K562 (cell line): ENCODE data around the gene HSPB1. TPM values are rescaled to one million over a fixed set of nuclear protein-coding genes. Genes with fewer than 3 reads are reported as not detected.

ENCODE experiments used
- ARID1B ChIP-seq: fragments of 450-650 bp; IDR thresholded peaks from 2 replicates; pipeline ENCODE4 v1.6.1; 2016; ENCODE audit warnings: antibody characterized with exemption, mild to moderate bottlenecking, inconsistent platforms
- MAFF ChIP-seq: IDR thresholded peaks from 2 replicates; pipeline ENCODE4 v1.6.1; 2012; ENCODE audit warnings: low read length, improper control_type of control experiment
- MCM2 ChIP-seq: fragments of 450-650 bp; IDR thresholded peaks from 2 replicates; pipeline ENCODE4 v1.6.1; 2017; ENCODE audit warnings: low read depth, mild to moderate bottlenecking
- MEF2A ChIP-seq: IDR thresholded peaks from 2 replicates; pipeline ENCODE4 v1.6.1; 2011; ENCODE audit warnings: low read depth, mild to moderate bottlenecking, low read length, moderate library complexity; ENCODE audit not compliant: control insufficient read depth
- MEF2D ChIP-seq: conservative IDR thresholded peaks from 2 replicates; pipeline ENCODE4 v1.6.1; 2016; ENCODE audit warnings: low read depth, missing genetic modification characterization, missing compliant biosample characterization
- POLR3A ChIP-seq: IDR thresholded peaks from 2 replicates; pipeline ENCODE4 v1.6.1; 2011; ENCODE audit warnings: borderline replicate concordance, mild to moderate bottlenecking, moderate library complexity; ENCODE audit not compliant: insufficient read length, insufficient read depth; ENCODE audit errors: extremely low read depth
- PYGO2 ChIP-seq: fragments of 450-650 bp; IDR thresholded peaks from 2 replicates; pipeline ENCODE4 v1.6.1; 2016; ENCODE audit warnings: mild to moderate bottlenecking, missing genetic modification characterization, moderate library complexity, missing compliant biosample characterization
- RBFOX2 ChIP-seq: fragments of 200-400 bp; formaldehyde crosslinking; IDR thresholded peaks from 2 replicates; pipeline ENCODE4 v1.6.1; 2017; ENCODE audit warnings: low read depth, mild to moderate bottlenecking, low read length, moderate library complexity
- SAFB ChIP-seq: fragments of 200-400 bp; formaldehyde crosslinking; IDR thresholded peaks from 2 replicates; pipeline ENCODE4 v1.6.1; 2017; ENCODE audit warnings: low read depth, low read length, borderline replicate concordance
- SLC30A9 ChIP-seq: fragments of 250-450 bp; sonication (Bioruptor Pico); IDR thresholded peaks from 2 replicates; pipeline ENCODE4 v1.8.0; 2022; ENCODE audit warnings: mild to moderate bottlenecking, moderate library complexity
- TEAD2 ChIP-seq: fragments of 450-650 bp; IDR thresholded peaks from 2 replicates; pipeline ENCODE4 v1.6.1; 2016; ENCODE audit warnings: missing genetic modification characterization, control low read depth, missing compliant biosample characterization
- TRIM24 ChIP-seq, 2 experiments: fragments of 450-650 bp; IDR thresholded peaks; 2 replicates each; pipeline ENCODE4 v1.6.1; 2016
- ZBED1 ChIP-seq: IDR thresholded peaks from 2 replicates; pipeline ENCODE4 v1.6.1; 2014
- ZC3H11A ChIP-seq: IDR thresholded peaks from 2 replicates; pipeline ENCODE4 v1.6.1; 2012; ENCODE audit warnings: low read depth, low read length, improper control_type of control experiment
- ZKSCAN3 ChIP-seq: fragments of 250-450 bp; sonication (Bioruptor Pico); IDR thresholded peaks from 2 replicates; pipeline ENCODE4 v1.4.0; 2020
- ZNF121 ChIP-seq: sonication (generic); formaldehyde crosslinking; conservative IDR thresholded peaks from 2 replicates; pipeline ENCODE4 v1.8.0; 2022; ENCODE audit warnings: missing genetic modification reagents
- ZNF140 ChIP-seq: fragments of 250-450 bp; sonication (Bioruptor Pico); IDR thresholded peaks from 2 replicates; pipeline ENCODE4 v1.8.0; 2021; ENCODE audit warnings: moderate library complexity, mild to moderate bottlenecking, inconsistent platforms
- polyA plus RNA-seq, 8 experiments: library from polyadenylated mRNA; depleted of rRNA in 4 of 8; stranded (reverse) in 5 of 8; unstranded in 3 of 8; fragments of >200 nt; fragmentation: Nextera tagmentation in 2 of 8; fragmentation: Illumina TruSeq in 1 of 8; extraction: Ambion mirVana in 2 of 8; extraction: Trizol in 1 of 8; gene quantifications; 2 replicates each; pipeline versions ENCODE4 v1.2.1 to v1.2.3, GENCODE V29; 2011 to 2014; ENCODE audit warnings: inconsistent platforms in 1 of 8, missing spikeins in 1 of 8
- total RNA-seq, 7 experiments: library from RNA; depleted of rRNA in 6 of 7; stranded (reverse); fragments of >200 nt in 6 of 7; fragmentation: Illumina TruSeq in 2 of 7; extraction: Trizol in 2 of 7; gene quantifications; 2 replicates each; pipeline versions ENCODE4 v1.2.1 to v1.2.3, GENCODE V29; 2011 to 2021; ENCODE audit warnings: low replicate concordance in 1 of 7
- TF ChIP-seq, protein P1 (sequence below), 2 experiments: fragments of 250-450 bp in 1 of 2; fragments of 450-650 bp in 1 of 2; sonication (Bioruptor Pico) in 1 of 2; IDR thresholded peaks; 2 replicates each; pipeline versions ENCODE4 v1.6.1 to v1.8.0; 2016 to 2021; ENCODE audit warnings: mild to moderate bottlenecking in 2 of 2, moderate library complexity in 2 of 2, missing compliant biosample characterization in 1 of 2, missing genetic modification characterization in 1 of 2
- TF ChIP-seq, protein P2 (sequence below): fragments of 450-650 bp; IDR thresholded peaks from 2 replicates; pipeline ENCODE4 v1.7.1; 2018; ENCODE audit warnings: mild to moderate bottlenecking, low read depth; ENCODE audit not compliant: partially characterized antibody
- TF ChIP-seq, protein P3 (sequence below): sonication (generic); formaldehyde crosslinking; IDR thresholded peaks from 2 replicates; pipeline ENCODE4 v1.8.0; 2022; ENCODE audit warnings: mild to moderate bottlenecking, missing genetic modification reagents, borderline replicate concordance
- TF ChIP-seq, protein P4 (sequence below): fragments of 250-450 bp; sonication (Bioruptor Pico); IDR thresholded peaks from 2 replicates; pipeline ENCODE4 v1.8.0; 2021; ENCODE audit warnings: moderate library complexity, mild to moderate bottlenecking, inconsistent platforms
- TF ChIP-seq, protein P5 (sequence below): fragments of 450-650 bp; formaldehyde crosslinking; conservative IDR thresholded peaks from 2 replicates; pipeline ENCODE4 v1.4.0; 2022; ENCODE audit warnings: mild to moderate bottlenecking, missing genetic modification characterization

HSPB1 gene
- total and polyA plus RNA-seq, 9 of the 15 experiments (the other 6 are each of a cell fraction or from before 2014, with no cell fraction given), result 27.1 to 522 (median 138) TPM

DNA sequence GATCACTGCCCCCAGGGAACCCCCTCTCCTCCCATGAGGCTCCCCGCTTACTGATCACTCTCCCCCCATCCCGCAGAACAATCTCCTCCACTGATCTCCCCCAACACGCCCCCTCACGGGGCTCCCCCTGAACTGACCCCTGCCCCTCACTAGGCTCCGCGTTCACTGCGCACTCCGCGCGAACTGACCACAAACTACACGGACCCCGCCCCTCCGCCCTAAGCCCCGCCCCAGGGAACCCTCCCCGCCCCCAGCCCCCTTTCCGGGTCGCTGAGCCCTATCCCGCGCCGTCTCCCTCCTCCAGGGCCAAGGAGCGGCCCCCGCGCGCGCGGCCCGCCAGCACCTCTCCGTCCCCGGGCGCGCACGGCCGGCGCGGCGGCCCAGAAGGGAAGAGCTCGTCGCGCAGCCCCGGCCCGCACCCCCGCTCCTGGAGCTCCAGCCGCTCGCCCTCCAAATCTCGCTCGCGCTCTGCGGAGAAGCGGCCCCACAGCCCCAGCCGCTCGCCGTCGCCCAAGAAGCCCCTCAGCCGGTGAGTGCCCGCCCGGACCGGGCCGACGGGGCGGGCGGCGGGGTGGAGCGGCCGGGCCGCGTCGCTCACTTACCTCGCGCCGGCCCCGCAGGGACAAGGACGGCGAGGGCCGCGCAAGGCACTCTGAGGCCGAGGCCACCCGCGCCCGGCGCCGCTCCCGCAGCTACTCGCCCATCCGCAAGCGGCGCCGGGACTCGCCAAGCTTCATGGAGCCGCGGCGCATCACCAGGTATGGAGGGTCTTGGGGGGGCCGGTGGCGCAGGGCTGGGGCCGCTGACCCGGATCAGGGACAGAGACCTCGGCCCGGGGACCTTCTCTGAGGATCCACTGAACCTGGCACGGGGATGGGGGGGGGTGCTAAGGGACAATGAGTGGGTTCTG is 19.9 kb upstream of the HSPB1 start (continued):
- TF ChIP-seq TRIM24 (IDR thresholded peaks at IDR 0.05), result no peak
- no peak for TF ChIP-seq ZC3H11A
- TF ChIP-seq, protein P1, sequence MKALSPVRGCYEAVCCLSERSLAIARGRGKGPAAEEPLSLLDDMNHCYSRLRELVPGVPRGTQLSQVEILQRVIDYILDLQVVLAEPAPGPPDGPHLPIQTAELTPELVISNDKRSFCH (CRISPR knock-in tag; IDR thresholded peaks at IDR 0.05), result no peak
- TF ChIP-seq, protein P1 (tag; IDR thresholded peaks at IDR 0.05), result no peak
- TF ChIP-seq, protein P2, sequence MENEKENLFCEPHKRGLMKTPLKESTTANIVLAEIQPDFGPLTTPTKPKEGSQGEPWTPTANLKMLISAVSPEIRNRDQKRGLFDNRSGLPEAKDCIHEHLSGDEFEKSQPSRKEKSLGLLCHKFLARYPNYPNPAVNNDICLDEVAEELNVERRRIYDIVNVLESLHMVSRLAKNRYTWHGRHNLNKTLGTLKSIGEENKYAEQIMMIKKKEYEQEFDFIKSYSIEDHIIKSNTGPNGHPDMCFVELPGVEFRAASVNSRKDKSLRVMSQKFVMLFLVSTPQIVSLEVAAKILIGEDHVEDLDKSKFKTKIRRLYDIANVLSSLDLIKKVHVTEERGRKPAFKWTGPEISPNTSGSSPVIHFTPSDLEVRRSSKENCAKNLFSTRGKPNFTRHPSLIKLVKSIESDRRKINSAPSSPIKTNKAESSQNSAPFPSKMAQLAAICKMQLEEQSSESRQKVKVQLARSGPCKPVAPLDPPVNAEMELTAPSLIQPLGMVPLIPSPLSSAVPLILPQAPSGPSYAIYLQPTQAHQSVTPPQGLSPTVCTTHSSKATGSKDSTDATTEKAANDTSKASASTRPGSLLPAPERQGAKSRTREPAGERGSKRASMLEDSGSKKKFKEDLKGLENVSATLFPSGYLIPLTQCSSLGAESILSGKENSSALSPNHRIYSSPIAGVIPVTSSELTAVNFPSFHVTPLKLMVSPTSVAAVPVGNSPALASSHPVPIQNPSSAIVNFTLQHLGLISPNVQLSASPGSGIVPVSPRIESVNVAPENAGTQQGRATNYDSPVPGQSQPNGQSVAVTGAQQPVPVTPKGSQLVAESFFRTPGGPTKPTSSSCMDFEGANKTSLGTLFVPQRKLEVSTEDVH, result no peak
- peak; percentile 40 for TF ChIP-seq RBFOX2
- no peak for TF ChIP-seq ZNF121
- TF ChIP-seq MAFF, result no peak
- TF ChIP-seq ARID1B, result no peak
- TF ChIP-seq ZBED1, result no peak
- TF ChIP-seq, protein P3, sequence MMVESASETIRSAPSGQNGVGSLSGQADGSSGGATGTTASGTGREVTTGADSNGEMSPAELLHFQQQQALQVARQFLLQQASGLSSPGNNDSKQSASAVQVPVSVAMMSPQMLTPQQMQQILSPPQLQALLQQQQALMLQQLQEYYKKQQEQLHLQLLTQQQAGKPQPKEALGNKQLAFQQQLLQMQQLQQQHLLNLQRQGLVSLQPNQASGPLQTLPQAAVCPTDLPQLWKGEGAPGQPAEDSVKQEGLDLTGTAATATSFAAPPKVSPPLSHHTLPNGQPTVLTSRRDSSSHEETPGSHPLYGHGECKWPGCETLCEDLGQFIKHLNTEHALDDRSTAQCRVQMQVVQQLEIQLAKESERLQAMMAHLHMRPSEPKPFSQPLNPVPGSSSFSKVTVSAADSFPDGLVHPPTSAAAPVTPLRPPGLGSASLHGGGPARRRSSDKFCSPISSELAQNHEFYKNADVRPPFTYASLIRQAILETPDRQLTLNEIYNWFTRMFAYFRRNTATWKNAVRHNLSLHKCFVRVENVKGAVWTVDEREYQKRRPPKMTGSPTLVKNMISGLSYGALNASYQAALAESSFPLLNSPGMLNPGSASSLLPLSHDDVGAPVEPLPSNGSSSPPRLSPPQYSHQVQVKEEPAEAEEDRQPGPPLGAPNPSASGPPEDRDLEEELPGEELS, result no peak
- no peak for TF ChIP-seq ZNF140 (CRISPR knock-in tag)
- TF ChIP-seq PYGO2, result no peak
- TF ChIP-seq MEF2D, result no peak
- TF ChIP-seq MEF2A, result no peak
- 0 out of 2 replicates have a peak, but pooled peaks have one; percentile 23 for TF ChIP-seq SAFB
- TF ChIP-seq, protein P4, sequence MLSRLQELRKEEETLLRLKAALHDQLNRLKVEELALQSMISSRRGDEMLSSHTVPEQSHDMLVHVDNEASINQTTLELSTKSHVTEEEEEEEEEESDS, result no peak
- no peak for TF ChIP-seq POLR3A
- TF ChIP-seq, protein P5, sequence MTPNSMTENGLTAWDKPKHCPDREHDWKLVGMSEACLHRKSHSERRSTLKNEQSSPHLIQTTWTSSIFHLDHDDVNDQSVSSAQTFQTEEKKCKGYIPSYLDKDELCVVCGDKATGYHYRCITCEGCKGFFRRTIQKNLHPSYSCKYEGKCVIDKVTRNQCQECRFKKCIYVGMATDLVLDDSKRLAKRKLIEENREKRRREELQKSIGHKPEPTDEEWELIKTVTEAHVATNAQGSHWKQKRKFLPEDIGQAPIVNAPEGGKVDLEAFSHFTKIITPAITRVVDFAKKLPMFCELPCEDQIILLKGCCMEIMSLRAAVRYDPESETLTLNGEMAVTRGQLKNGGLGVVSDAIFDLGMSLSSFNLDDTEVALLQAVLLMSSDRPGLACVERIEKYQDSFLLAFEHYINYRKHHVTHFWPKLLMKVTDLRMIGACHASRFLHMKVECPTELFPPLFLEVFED, result no peak
- TF ChIP-seq MCM2, result no peak
- TF ChIP-seq TEAD2 (tag), result no peak
- TF ChIP-seq ZKSCAN3, result no peak
- TF ChIP-seq SLC30A9 (CRISPR knock-in tag), result no peak
